HG03039 (cell line): ENCODE data around the gene POMGNT2.
"Not testable (repeated sequence)": the region's sequence is repeated elsewhere in the genome, so short reads cannot be mapped to it uniquely, and the experiment has no call there.

Source experiments
- ATAC-seq: cut with Tn5 transposase; IDR thresholded peaks from one replicate; pipeline ENCODE4 v1.9.1; 2021; ENCODE audit warnings: mild to moderate bottlenecking, moderate library complexity; ENCODE audit not compliant: unreplicated experiment

Gene POMGNT2

DNA sequence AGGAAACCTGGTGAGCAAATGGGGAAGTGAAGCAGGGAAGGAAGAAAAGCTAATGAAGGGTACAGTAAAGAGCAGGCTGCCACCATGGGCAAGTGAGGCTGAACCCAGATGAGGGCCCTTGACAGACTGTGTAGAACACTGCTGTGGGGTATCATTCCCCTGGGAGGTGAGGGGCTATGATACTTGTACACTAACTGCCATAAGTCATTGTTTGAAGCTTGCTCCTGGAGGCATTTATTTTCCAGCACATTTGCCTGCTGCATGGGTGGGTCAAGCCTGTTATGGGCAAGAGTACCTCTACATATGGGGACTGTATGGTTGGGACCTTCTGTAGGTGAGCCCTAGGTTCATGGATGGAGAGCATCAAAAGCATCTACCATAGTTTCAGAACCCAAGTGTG, 57.4 kb downstream of the POMGNT2 start:
- ATAC-seq, result no peak

DNA sequence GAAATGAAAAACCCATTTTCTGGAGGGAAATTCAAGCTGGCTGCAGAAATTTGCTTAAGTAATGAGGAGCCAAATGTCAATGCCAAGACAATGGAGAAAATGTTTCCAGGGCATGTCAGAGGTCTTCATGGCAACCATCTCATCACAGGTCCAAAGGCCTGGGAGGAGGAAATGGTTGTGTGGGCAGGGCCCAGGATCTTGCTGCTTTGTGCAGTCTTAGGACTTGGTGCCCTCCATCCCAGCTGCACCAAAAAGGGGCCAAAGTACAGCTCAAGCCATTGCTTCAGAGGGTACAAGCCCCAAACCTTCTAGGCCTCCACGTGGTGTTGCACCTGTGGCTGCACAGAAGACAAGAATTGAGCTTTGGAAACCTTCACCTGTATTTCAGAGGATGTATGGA, 59.3 kb downstream of the POMGNT2 start:
- ATAC-seq, result no peak

DNA sequence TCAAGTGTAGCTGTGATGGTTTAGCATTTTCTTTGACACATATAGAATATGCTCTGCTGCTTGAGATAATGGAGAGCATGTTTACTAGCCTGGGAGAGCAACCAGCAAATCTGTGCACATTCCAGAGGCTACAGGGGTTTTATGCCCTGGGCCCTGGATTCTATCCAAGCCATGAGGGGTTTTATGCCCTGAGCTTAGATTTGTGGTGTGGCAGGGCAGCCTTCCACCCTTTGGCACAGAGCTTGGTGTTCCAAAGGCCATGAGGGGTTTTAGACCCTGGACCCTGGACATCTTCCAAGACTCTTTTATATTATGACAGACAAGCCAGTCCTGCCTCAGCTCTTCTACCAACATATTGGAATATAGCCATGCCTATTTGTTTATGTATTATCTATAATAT, 60.8 kb downstream of the POMGNT2 start:
- ATAC-seq, result not testable (repeated sequence)

DNA sequence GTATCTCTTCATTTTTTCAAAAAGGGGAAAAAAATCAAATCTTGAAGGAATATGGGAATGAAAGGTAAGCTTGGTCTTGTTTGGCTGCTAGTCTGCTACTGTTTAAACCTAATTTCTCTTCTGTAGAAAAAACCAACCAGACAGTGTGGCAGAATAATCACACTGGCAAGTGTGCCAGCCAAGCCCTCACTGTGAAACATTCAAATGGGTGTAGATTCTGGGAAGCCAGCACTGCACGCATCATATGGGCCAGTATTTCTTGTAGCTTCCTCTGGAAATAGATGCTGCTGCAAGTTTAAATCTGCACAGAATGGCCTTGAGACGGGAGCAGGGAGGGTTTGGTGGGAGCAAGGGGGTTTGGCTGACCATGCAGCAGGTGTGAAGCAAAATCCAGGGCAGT, 62.1 kb downstream of the POMGNT2 start:
- no peak for ATAC-seq

DNA sequence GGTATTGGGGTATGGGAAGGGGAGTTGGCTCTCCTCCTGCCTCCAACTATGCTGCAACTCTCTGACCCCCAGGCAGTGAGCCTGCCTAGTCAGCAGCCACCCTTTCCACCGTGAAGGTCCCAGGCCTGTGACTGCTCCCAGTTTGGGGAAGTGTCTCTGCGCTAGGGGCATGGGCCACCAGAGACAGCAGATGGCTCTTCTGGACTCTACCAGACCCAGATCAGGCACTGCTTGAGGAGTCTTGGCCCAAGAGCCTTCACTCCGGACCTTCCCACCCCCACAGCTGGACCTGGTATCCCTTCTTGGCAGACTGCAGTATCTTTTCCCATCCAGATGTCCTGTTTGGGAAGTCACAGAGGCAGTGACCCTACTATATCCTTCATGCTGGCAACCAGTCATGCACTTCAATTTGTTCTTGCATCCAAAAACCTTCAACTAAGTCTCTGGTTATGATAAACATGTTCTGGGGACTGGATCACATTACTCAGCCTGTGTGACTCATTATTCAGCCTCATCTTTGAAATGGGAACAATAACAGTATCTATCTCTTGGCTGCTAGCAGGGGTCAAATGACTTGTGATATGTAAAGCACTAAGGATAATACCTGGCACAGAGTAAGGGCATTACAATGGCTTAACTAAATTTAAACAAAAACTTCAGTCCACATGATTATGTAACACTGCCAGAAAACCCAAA, 62.7 kb downstream of the POMGNT2 start:
- no peak for ATAC-seq

DNA sequence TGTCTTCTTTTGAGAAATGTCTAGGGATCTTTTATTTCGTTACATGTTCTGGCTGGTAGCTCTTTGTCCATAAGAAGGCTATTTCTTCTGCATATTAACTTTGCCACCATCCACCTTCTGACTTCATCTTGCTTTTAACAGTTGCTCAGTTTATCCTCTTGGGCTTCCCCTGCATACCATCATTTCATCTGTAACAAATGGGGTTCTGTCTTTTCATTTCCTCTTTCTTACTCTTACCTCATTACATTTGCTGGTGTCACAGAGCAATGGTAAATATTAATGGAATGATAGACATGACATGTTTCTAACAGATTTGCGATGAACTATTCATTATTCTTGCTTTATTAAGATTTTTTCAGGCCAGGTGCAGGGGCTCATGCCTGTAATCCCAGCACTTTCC, 64.4 kb downstream of the POMGNT2 start:
- no peak for ATAC-seq

DNA sequence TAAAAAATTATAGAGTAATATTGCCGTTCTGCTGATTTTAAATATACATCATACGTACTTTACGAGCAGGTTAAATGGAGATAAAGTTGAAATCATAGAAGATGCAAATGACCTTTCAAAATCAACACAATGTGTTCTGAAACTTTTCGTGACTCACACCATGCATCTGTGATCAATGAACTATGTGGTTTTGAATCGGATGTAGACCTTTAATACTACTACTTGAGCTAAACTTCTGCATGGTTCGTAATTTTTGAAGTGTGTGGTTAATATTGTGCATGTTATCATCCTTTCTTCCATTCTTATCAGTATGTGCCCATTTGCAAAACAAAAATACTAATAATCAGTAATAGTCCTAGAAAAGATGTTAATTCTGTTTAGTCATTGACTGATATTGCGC, 67.9 kb downstream of the POMGNT2 start:
- no peak for ATAC-seq

DNA sequence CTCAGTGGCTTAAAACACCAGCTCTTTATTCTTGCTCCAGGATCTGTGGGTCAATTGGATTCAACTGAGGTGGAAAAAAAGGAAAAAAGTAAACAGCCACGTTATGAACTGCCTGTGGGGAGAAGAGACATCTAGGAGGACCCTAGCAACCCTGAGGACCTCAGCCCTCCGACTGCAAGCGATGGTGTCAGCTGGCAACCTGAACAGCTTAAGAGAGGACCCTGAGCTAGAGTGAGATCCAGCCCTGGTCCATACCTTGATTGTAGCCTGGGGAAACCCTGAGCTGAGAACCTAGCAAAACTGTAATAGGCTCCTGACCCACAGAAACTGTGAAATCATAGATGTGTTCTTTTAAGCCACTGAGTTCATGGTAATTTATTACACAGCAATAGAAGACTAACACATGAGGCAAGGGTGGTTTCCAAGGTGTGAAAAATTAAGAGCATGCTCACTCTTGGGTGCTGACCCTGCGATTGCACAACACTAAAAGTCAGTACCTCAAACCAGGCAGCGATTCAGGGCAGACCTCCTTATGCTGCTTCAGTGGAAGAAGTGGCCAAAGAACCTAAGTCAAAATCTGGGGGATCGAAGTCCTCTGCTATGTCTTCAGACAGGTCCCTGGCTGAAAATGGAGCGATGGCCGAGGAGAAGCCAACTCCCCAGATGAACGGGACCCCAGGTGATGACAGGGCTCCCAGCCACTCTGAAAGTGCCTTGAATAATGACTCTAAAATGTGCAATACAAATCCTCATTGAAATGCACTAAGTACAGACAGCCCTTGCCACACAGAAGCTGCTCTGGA, 69.1 kb downstream of the POMGNT2 start:
- no peak for ATAC-seq

DNA sequence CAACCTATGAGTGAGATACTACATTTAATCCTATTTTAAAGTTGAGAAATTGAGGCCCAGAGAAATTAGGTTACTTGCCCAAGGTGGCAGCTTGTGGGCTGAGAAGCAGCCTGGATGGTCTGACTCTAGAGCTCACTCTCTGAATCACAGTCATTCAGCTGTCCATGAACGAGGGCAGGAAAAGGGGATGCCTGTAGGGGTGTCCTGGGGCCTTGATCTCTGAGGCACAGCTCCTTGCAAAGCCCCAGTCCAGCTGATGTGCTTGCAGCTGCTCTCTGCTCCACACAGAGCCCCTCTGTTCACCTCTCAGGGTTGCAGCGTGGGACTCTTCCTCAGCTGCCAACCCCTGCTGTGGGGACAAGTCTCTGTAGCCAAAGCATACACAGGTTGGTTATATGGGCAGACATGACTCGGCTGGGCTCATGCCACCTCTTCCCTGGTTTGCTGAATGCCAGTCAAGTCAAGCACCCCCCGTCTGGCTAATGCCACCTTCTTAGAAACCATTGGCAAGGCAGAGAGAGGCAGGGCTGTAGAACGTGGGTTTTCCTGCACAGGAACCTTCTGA, 70.0 kb downstream of the POMGNT2 start:
- no peak for ATAC-seq

DNA sequence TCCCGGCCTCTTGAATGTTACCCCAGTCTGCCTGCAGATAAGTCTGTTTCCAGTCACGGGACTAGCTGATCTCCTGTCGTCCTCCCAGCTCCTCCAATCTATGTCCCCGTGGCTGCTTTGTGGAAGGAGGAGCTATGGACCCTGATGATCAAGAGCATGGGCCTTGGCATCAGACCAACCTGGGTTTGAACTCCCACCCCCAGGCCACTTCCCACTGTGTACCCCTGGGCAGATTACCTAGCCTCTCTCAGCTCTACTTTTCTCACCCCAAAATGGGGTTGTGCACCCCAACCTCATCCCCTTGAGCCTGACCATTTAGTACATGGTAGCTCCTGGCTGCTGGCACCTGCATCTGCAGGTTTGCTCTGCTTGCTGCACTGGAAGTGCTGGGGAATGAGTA, 71.0 kb downstream of the POMGNT2 start:
- ATAC-seq, result no peak

DNA sequence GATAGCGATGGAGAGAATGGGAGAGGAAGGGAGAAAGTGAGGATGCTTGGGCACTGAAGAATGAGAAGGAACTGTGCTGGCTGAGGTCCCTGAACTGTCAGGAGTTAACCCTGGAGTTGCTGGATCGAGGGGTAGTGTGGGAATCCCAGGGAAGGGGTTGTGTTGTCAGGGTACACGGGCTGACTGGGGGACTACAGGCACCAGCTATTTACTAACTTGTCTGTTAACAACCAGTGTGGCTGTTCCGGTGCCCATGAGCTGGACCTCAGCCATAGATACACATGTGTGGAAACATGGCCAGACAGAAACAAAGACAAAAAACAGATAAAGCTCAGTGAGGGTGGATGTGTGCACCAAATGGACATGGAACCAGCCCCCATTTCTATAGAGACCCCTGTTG, 71.7 kb downstream of the POMGNT2 start:
- ATAC-seq, result no peak

DNA sequence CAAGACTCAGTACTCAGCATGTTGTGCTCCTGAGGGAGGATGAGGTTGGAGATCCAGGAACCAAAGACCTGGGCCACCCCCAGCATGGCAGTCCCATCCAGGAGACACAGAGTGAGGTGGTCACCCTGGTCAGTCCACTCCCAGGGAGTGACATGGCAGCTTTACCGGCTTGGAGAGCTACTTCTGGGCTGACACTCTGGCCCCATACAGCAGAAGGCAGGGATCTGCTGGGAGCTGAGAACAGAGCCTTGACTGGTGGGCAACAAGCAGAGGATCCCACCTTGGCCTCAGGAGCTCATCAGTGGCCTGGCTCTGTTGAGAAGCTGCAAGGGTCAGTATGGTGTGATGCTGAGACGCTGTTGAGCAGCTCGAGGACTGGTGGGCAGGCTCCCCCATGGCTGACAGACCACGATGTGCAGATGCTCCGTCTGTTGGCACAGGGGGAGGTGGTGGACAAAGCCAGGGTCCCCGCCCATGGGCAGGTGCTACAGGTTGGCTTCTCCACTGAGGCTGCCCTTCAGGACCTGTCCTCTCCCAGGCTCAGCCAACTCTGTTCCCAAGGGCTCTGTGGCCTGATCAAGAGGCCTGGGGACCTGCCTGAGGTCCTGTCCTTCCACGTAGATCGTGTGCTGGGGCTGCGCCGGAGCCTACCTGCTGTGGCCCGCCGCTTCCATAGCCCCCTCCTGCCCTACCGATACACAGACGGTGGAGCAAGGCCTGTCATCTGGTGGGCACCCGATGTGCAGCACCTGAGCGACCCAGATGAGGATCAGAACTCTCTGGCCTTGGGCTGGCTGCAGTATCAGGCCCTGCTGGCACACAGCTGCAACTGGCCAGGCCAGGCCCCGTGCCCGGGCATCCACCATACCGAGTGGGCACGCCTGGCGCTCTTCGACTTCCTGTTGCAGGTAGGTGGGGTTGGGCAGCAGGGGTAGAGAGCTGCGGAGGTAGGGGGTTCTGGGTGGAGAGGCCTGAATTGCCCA, 72.9 kb downstream of the POMGNT2 start:
- no peak for ATAC-seq

DNA sequence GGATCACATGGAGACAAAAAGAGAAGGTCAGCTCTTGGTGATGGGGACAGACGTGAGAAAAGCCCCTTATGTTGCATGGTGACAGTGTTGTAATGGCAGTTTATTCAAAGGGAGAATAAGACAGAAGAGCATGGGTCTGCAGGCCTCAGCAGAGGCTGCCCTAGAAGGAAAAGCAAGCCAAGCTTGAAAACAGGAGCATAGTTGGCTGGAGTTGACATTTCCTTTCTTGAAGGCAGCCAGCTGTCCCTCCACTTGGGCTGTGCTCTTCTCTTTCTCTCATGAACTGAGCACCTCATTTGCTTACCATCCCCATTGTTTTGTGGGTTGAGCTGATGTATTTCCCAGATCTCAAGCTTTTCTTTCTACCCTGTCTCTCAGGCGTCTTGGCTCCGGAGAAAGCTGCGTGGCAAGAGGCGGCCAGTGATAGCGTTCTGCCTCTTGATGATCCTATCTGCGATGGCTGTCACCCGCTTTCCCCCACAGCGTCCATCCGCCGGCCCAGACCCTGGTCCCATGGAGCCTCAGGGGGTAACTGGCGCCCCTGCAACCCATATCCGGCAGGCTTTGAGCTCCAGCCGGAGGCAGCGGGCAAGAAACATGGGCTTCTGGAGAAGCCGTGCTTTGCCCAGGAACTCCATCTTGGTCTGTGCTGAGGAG, 73.9 kb downstream of the POMGNT2 start:
- no peak for ATAC-seq

DNA sequence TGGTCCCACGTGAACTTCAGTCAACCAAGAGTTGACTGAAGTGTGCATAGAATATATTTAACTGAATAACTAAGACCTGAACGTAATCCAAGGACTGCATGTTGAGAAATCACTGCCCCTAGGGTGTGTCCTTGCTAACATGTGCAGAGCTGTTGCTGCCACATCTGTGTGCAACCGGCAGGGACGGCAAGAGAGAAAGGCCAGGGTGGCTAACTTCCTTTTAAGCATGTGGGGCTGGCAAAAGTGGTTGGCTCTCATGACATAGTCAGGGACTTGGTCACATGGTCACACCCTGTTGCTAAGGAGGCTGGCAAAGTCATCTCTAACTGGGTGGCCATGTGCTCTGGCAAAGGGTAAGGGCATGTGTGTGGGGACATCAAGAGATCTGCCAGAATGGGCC, 74.4 kb downstream of the POMGNT2 start:
- ATAC-seq, result no peak

DNA sequence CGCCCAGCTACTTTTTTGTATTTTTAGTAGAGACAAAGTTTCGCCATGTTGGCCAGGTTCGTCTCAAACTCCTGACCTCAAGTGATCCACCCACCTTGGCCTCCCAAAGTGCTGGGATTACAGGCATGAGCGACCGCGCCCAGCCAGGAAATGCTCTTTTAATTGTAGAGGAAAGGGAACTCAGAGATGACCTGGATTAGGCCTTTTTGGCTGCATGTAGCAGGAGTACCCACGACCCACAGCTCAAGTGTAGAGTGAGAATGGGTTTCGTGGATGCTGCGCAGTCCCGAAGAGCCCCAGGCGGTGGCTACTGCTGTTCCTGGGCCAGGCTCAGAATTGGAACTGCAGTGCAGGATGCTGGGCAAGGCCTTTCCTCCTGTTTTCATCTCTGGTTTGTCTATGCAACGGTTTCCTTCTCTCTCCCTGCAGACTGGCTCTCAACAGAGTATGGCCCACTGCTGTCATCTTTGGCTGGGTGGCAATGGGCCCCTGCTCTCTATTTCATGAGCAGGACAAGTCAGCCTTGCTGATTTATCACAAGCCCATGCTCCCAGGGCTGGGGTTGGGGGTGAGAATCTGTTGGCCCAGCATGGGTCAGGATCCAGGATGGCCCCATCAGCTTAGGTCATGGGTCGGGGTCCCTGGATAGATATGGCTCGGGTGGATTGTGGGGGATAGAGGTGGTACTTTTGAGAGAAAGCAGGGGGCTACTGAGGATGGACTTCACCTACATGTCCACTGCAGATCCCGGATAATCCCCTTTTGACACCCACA, 75.5 kb downstream of the POMGNT2 start:
- no peak for ATAC-seq
